Smooth muscle cell (in vitro differentiated cells): ENCODE data around the gene MARF1. TPM values are rescaled to one million over a fixed set of nuclear protein-coding genes. Genes with fewer than 3 reads are reported as not detected.
A peak's percentile ranks its signal among the peaks of the same experiment; 100 is the strongest.

Source experiments
- DNase-seq: peaks from one replicate; lab custom pipeline; 2025; ENCODE audit not compliant: unreplicated experiment; lab: John Stamatoyannopoulos, UW
- H2AFZ ChIP-seq: fragments of 200-600 bp; sonication (generic); 2 replicates; pipeline ENCODE4 v1.6.0; 2016; ENCODE audit warnings: antibody characterized with exemption, low read depth, mild to moderate bottlenecking
- H3F3A ChIP-seq: fragments of 200-600 bp; sonication (generic); 2 replicates; pipeline ENCODE4 v1.6.0; 2017; ENCODE audit warnings: antibody characterized with exemption, low read depth
- H3K27ac ChIP-seq: fragments of 200-600 bp; sonication (generic); 2 replicates; pipeline ENCODE4 v1.5.1; 2016; ENCODE audit warnings: low read depth, mild to moderate bottlenecking
- H3K27me3 ChIP-seq: fragments of 200-600 bp; sonication (generic); 2 replicates; pipeline ENCODE4 v1.6.1; 2016; ENCODE audit warnings: low read depth, mild to moderate bottlenecking
- H3K36me3 ChIP-seq: fragments of 200-600 bp; sonication (generic); 2 replicates; pipeline ENCODE4 v1.5.1; 2016; ENCODE audit warnings: low read depth
- H3K4me1 ChIP-seq: fragments of 200-600 bp; sonication (generic); 2 replicates; pipeline ENCODE4 v1.5.1; 2016; ENCODE audit warnings: low read depth
- H3K4me2 ChIP-seq: fragments of 200-600 bp; sonication (generic); 2 replicates; pipeline ENCODE4 v1.6.0; 2016; ENCODE audit warnings: mild to moderate bottlenecking
- H3K4me3 ChIP-seq: fragments of 200-600 bp; sonication (generic); 2 replicates; pipeline ENCODE4 v1.5.1; 2016; ENCODE audit warnings: mild to moderate bottlenecking
- H3K79me2 ChIP-seq: fragments of 200-600 bp; sonication (generic); 2 replicates; pipeline ENCODE4 v1.6.0; 2016; ENCODE audit warnings: low read depth, mild to moderate bottlenecking
- H3K9ac ChIP-seq: fragments of 200-600 bp; sonication (generic); 2 replicates; pipeline ENCODE4 v1.6.0; 2016; ENCODE audit warnings: low read depth
- H3K9me3 ChIP-seq: fragments of 200-600 bp; sonication (generic); replicated peaks from 2 replicates; pipeline ENCODE4 v1.5.1; 2016; ENCODE audit warnings: low read depth
- H4K20me1 ChIP-seq: fragments of 200-600 bp; sonication (generic); 2 replicates; pipeline ENCODE4 v1.6.0; 2016; ENCODE audit warnings: low read depth
- CTCF ChIP-seq: fragments of 200-600 bp; sonication (generic); IDR thresholded peaks from 2 replicates; pipeline ENCODE4 v1.5.1; 2017; ENCODE audit warnings: borderline replicate concordance, mild to moderate bottlenecking, antibody characterized with exemption; ENCODE audit not compliant: insufficient read depth, poor library complexity, severe bottlenecking
- WGBS: methylation state at CpG from one replicate; pipeline ENCODE4 v1.1.7; 2016; ENCODE audit warnings: low lambda C conversion rate; 5-methylcytosine and 5-hydroxymethylcytosine counted together
- polyA plus RNA-seq: library from polyadenylated mRNA; unstranded; fragments of >200 nt; fragmentation: Nextera tagmentation; extraction: Ambion mirVana; gene quantifications from 2 replicates; pipeline ENCODE4 v1.2.1, GENCODE V29; 2016
- total RNA-seq: library from RNA; depleted of rRNA; stranded (reverse); fragments of >200 nt; gene quantifications from 2 replicates; pipeline ENCODE4 v1.2.3, GENCODE V29; 2014

MARF1 gene
- total and polyA plus RNA-seq, 2 experiments from 2014 or later = 6.0 to 19.1 TPM

- no peaks in the 10 kb centered on the region for H3K27me3 ChIP-seq
- H2AFZ ChIP-seq = no peak overlapping the region
- H3K4me2 ChIP-seq = no peak overlapping the region
- 96% methylated on average over 8 of the region's 8 CpGs for WGBS
- DNase-seq = no peak
- H4K20me1 ChIP-seq = no peaks in the 10 kb centered on the region
- peaks cover 3% of the 10 kb centered on the region for H3K36me3 ChIP-seq
- no peak overlapping the region for H3K9ac ChIP-seq
- no peaks in the 10 kb centered on the region for H3F3A ChIP-seq
- no peak overlapping the region for H3K4me3 ChIP-seq
- no peak for TF ChIP-seq CTCF
- H3K27ac ChIP-seq = no peak overlapping the region
- H3K9me3 ChIP-seq = no peaks in the 10 kb centered on the region
- H3K79me2 ChIP-seq = no peaks in the 10 kb centered on the region
- H3K4me1 ChIP-seq = no peaks in the 10 kb centered on the region
Observed at GRCh38 chr16:15671530-15672117, 28.7 kb upstream of the MARF1 start.

DNA sequence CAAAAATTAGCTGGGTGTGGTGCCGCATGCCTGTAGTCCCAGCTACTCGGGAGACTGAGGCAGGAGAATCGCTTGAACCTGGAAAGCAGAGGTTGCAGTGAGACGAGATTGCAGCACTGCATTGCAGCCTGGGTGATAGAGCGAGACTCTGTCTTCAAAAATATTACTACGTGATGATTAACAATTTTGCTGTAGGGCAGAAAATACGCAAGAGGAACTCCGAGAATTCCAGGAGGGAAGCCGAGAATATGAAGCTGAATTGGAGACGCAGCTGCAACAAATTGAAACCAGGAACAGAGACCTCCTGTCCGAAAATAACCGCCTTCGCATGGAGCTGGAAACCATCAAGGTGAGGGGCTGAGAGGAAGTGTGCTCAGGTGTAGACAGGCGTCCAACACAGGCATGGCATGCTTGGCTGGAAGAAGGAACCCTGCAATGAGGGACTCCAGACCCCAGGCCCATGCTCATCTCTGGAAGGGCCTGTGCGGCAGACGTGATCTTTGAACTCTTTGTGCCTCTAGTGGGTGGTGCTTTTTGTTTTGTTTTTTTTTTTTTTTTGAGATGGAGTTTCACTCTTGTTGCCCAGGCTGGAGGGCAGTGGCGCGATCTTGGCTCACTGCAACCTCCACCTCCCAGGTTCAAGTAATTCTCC is 24.3 kb upstream of the MARF1 start:
- Histone ChIP-seq H3F3A (no peaks in the 10 kb centered on the region), H3K4me2 (no peak overlapping the region), H2AFZ (no peak overlapping the region), H3K4me1 (no peaks in the 10 kb centered on the region), H3K27me3 (no peaks in the 10 kb centered on the region), H3K79me2 (peaks cover 6% of the 10 kb centered on the region), H3K9ac (no peak overlapping the region), H3K4me3 (no peak overlapping the region), H4K20me1 (peaks cover 11% of the 10 kb centered on the region), H3K9me3 (no peaks in the 10 kb centered on the region), H3K36me3 (peaks cover 3% of the 10 kb centered on the region), H3K27ac (no peak overlapping the region)
- DNase-seq = no peak
- no peak for TF ChIP-seq CTCF
- 91% methylated on average over 16 of the region's 18 CpGs for WGBS

GRCh38 chr16:15665107-15665506 is 22.2 kb upstream of the MARF1 start:
- H4K20me1 ChIP-seq = peaks cover 31% of the 10 kb centered on the region
- DNase-seq = no peak
- peaks cover 3% of the 10 kb centered on the region for H3K36me3 ChIP-seq
- H3F3A ChIP-seq = no peaks in the 10 kb centered on the region
- H3K4me1 ChIP-seq = no peaks in the 10 kb centered on the region
- no peak overlapping the region for H2AFZ ChIP-seq
- no peaks in the 10 kb centered on the region for H3K27me3 ChIP-seq
- no peak overlapping the region for H3K27ac ChIP-seq
- no peak for TF ChIP-seq CTCF
- H3K9me3 ChIP-seq = no peaks in the 10 kb centered on the region
- H3K4me3 ChIP-seq = no peak overlapping the region
- H3K4me2 ChIP-seq = no peak overlapping the region
- peaks cover 13% of the 10 kb centered on the region for H3K79me2 ChIP-seq
- no peak overlapping the region for H3K9ac ChIP-seq

DNA sequence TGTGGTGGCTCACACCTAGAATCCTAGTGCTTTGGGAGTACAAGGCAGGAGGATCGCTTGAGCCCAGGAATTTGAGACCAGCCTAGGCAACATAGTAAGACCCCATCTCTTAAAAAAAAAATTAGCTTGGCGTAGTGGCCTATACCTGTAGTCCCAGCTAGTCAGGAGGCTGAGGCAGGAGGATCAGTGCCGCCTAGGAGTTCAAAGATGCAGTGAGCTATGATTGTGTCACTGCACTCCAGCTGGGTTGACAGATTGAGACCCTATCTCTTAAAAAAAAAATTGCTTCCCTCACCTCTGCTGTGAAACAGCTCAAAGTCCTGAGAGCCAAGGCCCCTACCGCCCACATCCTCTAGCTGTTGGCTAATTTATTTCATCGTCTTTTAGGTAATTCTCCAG is 17.2 kb upstream of the MARF1 start:
- Histone ChIP-seq H2AFZ (no peak overlapping the region), H3K36me3 (no peaks in the 10 kb centered on the region), H3K27ac (peak overlapping the region; percentile 65), H3K79me2 (peaks cover 49% of the 10 kb centered on the region), H3K27me3 (no peaks in the 10 kb centered on the region), H3K9ac (no peak overlapping the region), H3F3A (no peaks in the 10 kb centered on the region), H3K9me3 (no peaks in the 10 kb centered on the region), H3K4me2 (peak overlapping the region; percentile 59), H3K4me3 (no peak overlapping the region), H3K4me1 (no peaks in the 10 kb centered on the region), H4K20me1 (peaks cover 62% of the 10 kb centered on the region)
- TF ChIP-seq CTCF = no peak
- DNase-seq = no peak
- WGBS = 70% methylated on average over 5 of the region's 5 CpGs
